DND-41 (cell line): ENCODE data around the gene ANO2.

Experiments
- ATAC-seq: fragments of 200-7000 bp; cut with Tn5 transposase; 3 replicates; pipeline ENCODE4 v1.9.1; 2021; ENCODE audit warnings: low read depth; ENCODE audit not compliant: insufficient read depth
- DNase-seq: peaks from one replicate; pipeline ENCODE4 v3.0.0-alpha.2; 2020
- H2AFZ ChIP-seq: 2 replicates; pipeline ENCODE4 v1.6.0; 2012; ENCODE audit warnings: low read depth, low read length
- H3K27ac ChIP-seq: 2 replicates; pipeline ENCODE4 v1.5.1; 2012; ENCODE audit warnings: low read length, inconsistent platforms
- H3K27me3 ChIP-seq: fragments of 200-600 bp; sonication (generic); 2 replicates; pipeline ENCODE4 v1.6.0; 2012; ENCODE audit warnings: low read length, mild to moderate bottlenecking, inconsistent platforms; ENCODE audit not compliant: insufficient read depth, poor library complexity
- H3K36me3 ChIP-seq: 2 replicates; pipeline ENCODE4 v1.5.1; 2012; ENCODE audit warnings: low read length, inconsistent platforms; ENCODE audit not compliant: insufficient read depth
- H3K4me1 ChIP-seq: 2 replicates; pipeline ENCODE4 v1.5.1; 2012; ENCODE audit warnings: mild to moderate bottlenecking, low read length; ENCODE audit not compliant: insufficient read depth
- H3K4me2 ChIP-seq: 2 replicates; pipeline ENCODE4 v1.6.0; 2012; ENCODE audit warnings: mild to moderate bottlenecking, moderate library complexity, low read length, inconsistent platforms; ENCODE audit not compliant: insufficient read depth
- H3K4me3 ChIP-seq, 2 experiments: fragments of 200-600 bp in 1 of 2; shearing (Covaris generic) in 1 of 2; 2 replicates each; pipeline ENCODE4 v1.5.1; 2012 to 2016; ENCODE audit warnings: inconsistent platforms in 2 of 2, low read length in 2 of 2, mild to moderate bottlenecking in 2 of 2, low read depth in 1 of 2, moderate library complexity in 1 of 2
- H3K79me2 ChIP-seq: 2 replicates; pipeline ENCODE4 v1.6.0; 2012; ENCODE audit warnings: low read length, inconsistent platforms; ENCODE audit not compliant: insufficient read depth
- H3K9ac ChIP-seq: 2 replicates; pipeline ENCODE4 v1.6.0; 2012; ENCODE audit warnings: low read depth, mild to moderate bottlenecking, inconsistent platforms, low read length, moderate library complexity
- H3K9me3 ChIP-seq: 2 replicates; pipeline ENCODE4 v1.5.1; 2012; ENCODE audit warnings: low read length, moderate library complexity, mild to moderate bottlenecking, inconsistent platforms; ENCODE audit not compliant: insufficient read depth, severe bottlenecking
- H4K20me1 ChIP-seq: 2 replicates; pipeline ENCODE4 v1.6.0; 2012; ENCODE audit warnings: low read length; ENCODE audit not compliant: insufficient read depth
- CTCF ChIP-seq: IDR thresholded peaks from 2 replicates; pipeline ENCODE4 v1.5.1; 2012; ENCODE audit warnings: borderline replicate concordance, low read length, moderate library complexity, mild to moderate bottlenecking; ENCODE audit not compliant: poor library complexity, severe bottlenecking; ENCODE audit errors: extremely low read depth
- EZH2 ChIP-seq: IDR thresholded peaks from 3 replicates; pipeline ENCODE4 v1.6.1; 2012; ENCODE audit warnings: borderline replicate concordance, low read depth, mild to moderate bottlenecking, moderate library complexity, low read length, inconsistent platforms; ENCODE audit not compliant: severe bottlenecking

ANO2 gene

GRCh38 chr12:5773550-5773949, 171.5 kb downstream of the ANO2 start:
- no peak overlapping the region for H3K4me3 ChIP-seq
- no peak overlapping the region for H2AFZ ChIP-seq
- no peak for TF ChIP-seq CTCF
- TF ChIP-seq EZH2 = no peak
- peaks cover 19% of the 10 kb centered on the region for H3K27me3 ChIP-seq
- H3K9ac ChIP-seq = no peak overlapping the region
- no peak overlapping the region for H3K4me2 ChIP-seq
- H4K20me1 ChIP-seq = no peaks in the 10 kb centered on the region
- ATAC-seq (no peak), DNase-seq (no peak)
- H3K9me3 ChIP-seq = no peaks in the 10 kb centered on the region
- no peak overlapping the region for H3K27ac ChIP-seq
- no peaks in the 10 kb centered on the region for H3K79me2 ChIP-seq
- H3K4me1 ChIP-seq = no peaks in the 10 kb centered on the region
- no peaks in the 10 kb centered on the region for H3K36me3 ChIP-seq

- no peak overlapping the region for H2AFZ ChIP-seq
- no peak overlapping the region for H3K9ac ChIP-seq
- H3K27ac ChIP-seq = no peak overlapping the region
- no peaks in the 10 kb centered on the region for H3K9me3 ChIP-seq
- H3K27me3 ChIP-seq = peaks cover 19% of the 10 kb centered on the region
- no peaks in the 10 kb centered on the region for H3K4me1 ChIP-seq
- no peak overlapping the region for H3K4me2 ChIP-seq
- H3K4me3 ChIP-seq = no peak overlapping the region
- H4K20me1 ChIP-seq = no peaks in the 10 kb centered on the region
- DNase-seq (no peak), ATAC-seq (no peak)
- no peaks in the 10 kb centered on the region for H3K79me2 ChIP-seq
- TF ChIP-seq EZH2 = no peak
- no peak for TF ChIP-seq CTCF
- H3K36me3 ChIP-seq = no peaks in the 10 kb centered on the region
Observed at GRCh38 chr12:5771756-5772155, 173.3 kb downstream of the ANO2 start.

- ATAC-seq (no peak), DNase-seq (no peak)
- no peak overlapping the region for H2AFZ ChIP-seq
- no peak overlapping the region for H3K4me2 ChIP-seq
- H3K36me3 ChIP-seq = no peaks in the 10 kb centered on the region
- peaks cover 19% of the 10 kb centered on the region for H3K27me3 ChIP-seq
- H3K4me1 ChIP-seq = no peaks in the 10 kb centered on the region
- H3K9me3 ChIP-seq = no peaks in the 10 kb centered on the region
- no peaks in the 10 kb centered on the region for H3K79me2 ChIP-seq
- no peaks in the 10 kb centered on the region for H4K20me1 ChIP-seq
- no peak overlapping the region for H3K9ac ChIP-seq
- H3K27ac ChIP-seq = no peak overlapping the region
- TF ChIP-seq CTCF (no peak), EZH2 (no peak)
- H3K4me3 ChIP-seq = no peak overlapping the region
Observed at GRCh38 chr12:5770727-5771126, 174.3 kb downstream of the ANO2 start.
